K562 (cell line): Measurements from ENCODE around the gene CDT1. TPM values are rescaled to one million over a fixed set of nuclear protein-coding genes. Genes with fewer than 3 reads are reported as not detected.

ENCODE experiments used
- ETV1 ChIP-seq: fragments of 450-650 bp; conservative IDR thresholded peaks from 2 replicates; pipeline ENCODE4 v1.6.1; 2016; ENCODE audit warnings: missing genetic modification characterization, control low read depth, low read depth, missing compliant biosample characterization
- EZH2 ChIP-seq: IDR thresholded peaks from 2 replicates; pipeline ENCODE4 v1.6.1; 2012; ENCODE audit warnings: low read depth, mild to moderate bottlenecking, inconsistent platforms, low read length, borderline replicate concordance
- FOXM1 ChIP-seq, 2 experiments: fragments of 450-650 bp in 1 of 2; sonication (generic) in 1 of 2; formaldehyde crosslinking in 1 of 2; IDR thresholded peaks; 2 replicates each; pipeline versions ENCODE4 v1.6.1 to v1.9.0; 2017 to 2022; ENCODE audit warnings: low read depth in 2 of 2, mild to moderate bottlenecking in 2 of 2, missing genetic modification reagents in 1 of 2, moderate library complexity in 1 of 2
- MLX ChIP-seq, 2 experiments: fragments of 450-650 bp in 1 of 2; sonication (generic) in 1 of 2; formaldehyde crosslinking; conservative IDR thresholded peaks; 2 replicates each; pipeline versions ENCODE4 v1.4.0 to v1.8.1; 2020 to 2022; ENCODE audit warnings: mild to moderate bottlenecking in 1 of 2, missing genetic modification reagents in 1 of 2
- MTF1 ChIP-seq: fragments of 250-450 bp; sonication (Bioruptor Pico); IDR thresholded peaks from 2 replicates; pipeline ENCODE4 v1.9.0; 2021; ENCODE audit warnings: moderate library complexity, mild to moderate bottlenecking, inconsistent platforms, borderline replicate concordance
- RBM39 ChIP-seq: fragments of 200-400 bp; formaldehyde crosslinking; optimal IDR thresholded peaks from 2 replicates; pipeline ENCODE3; 2018; ENCODE audit warnings: low read depth, low read length
- SRSF1 ChIP-seq: fragments of 200-400 bp; formaldehyde crosslinking; IDR thresholded peaks from 2 replicates; pipeline ENCODE4 v1.6.1; 2017; ENCODE audit warnings: mild to moderate bottlenecking, low read depth, low read length, moderate library complexity
- TEAD1 ChIP-seq, 2 experiments: fragments of 450-650 bp in 1 of 2; sonication (generic) in 1 of 2; formaldehyde crosslinking; IDR thresholded peaks; 2 replicates each; pipeline versions ENCODE4 v1.4.0 to v1.8.0; 2020 to 2022; ENCODE audit warnings: mild to moderate bottlenecking in 2 of 2, missing genetic modification reagents in 1 of 2
- ZNF146 ChIP-seq: IDR thresholded peaks from one replicate; pipeline ENCODE4 v1.6.1; 2018; ENCODE audit warnings: missing compliant biosample characterization; ENCODE audit not compliant: unreplicated experiment
- ZNF274 ChIP-seq: IDR thresholded peaks from 2 replicates; pipeline ENCODE4 v1.6.1; 2011; ENCODE audit warnings: low read depth, mild to moderate bottlenecking, low read length, moderate library complexity, borderline replicate concordance
- ZNF311 ChIP-seq: fragments of 250-450 bp; sonication (Bioruptor Pico); IDR thresholded peaks from 2 replicates; pipeline ENCODE4 v1.4.0; 2020; ENCODE audit warnings: mild to moderate bottlenecking, moderate library complexity
- ZNF407 ChIP-seq: fragments of 450-650 bp; IDR thresholded peaks from 2 replicates; pipeline ENCODE4 v1.6.1; 2016; ENCODE audit warnings: low read depth
- polyA plus RNA-seq, 8 experiments: library from polyadenylated mRNA; depleted of rRNA in 4 of 8; stranded (reverse) in 5 of 8; unstranded in 3 of 8; fragments of >200 nt; fragmentation: Nextera tagmentation in 2 of 8; fragmentation: Illumina TruSeq in 1 of 8; extraction: Ambion mirVana in 2 of 8; extraction: Trizol in 1 of 8; gene quantifications; 2 replicates each; pipeline versions ENCODE4 v1.2.1 to v1.2.3, GENCODE V29; 2011 to 2014; ENCODE audit warnings: inconsistent platforms in 1 of 8, missing spikeins in 1 of 8
- total RNA-seq, 7 experiments: library from RNA; depleted of rRNA in 6 of 7; stranded (reverse); fragments of >200 nt in 6 of 7; fragmentation: Illumina TruSeq in 2 of 7; extraction: Trizol in 2 of 7; gene quantifications; 2 replicates each; pipeline versions ENCODE4 v1.2.1 to v1.2.3, GENCODE V29; 2011 to 2021; ENCODE audit warnings: low replicate concordance in 1 of 7
- TF ChIP-seq, protein P1 (sequence below): fragments of 450-650 bp; formaldehyde crosslinking; conservative IDR thresholded peaks from 2 replicates; pipeline ENCODE4 v1.4.0; 2022; ENCODE audit warnings: mild to moderate bottlenecking, missing genetic modification characterization
- TF ChIP-seq, protein P2 (sequence below): fragments of 450-650 bp; IDR thresholded peaks from 2 replicates; pipeline ENCODE4 v1.6.1; 2014; ENCODE audit warnings: low read depth, mild to moderate bottlenecking, moderate library complexity, borderline replicate concordance

Gene CDT1
- total and polyA plus RNA-seq, 9 of the 15 experiments (the other 6 are each of a cell fraction or from before 2014, with no cell fraction given): 0.92 to 178 (median 14.2) TPM

DNA sequence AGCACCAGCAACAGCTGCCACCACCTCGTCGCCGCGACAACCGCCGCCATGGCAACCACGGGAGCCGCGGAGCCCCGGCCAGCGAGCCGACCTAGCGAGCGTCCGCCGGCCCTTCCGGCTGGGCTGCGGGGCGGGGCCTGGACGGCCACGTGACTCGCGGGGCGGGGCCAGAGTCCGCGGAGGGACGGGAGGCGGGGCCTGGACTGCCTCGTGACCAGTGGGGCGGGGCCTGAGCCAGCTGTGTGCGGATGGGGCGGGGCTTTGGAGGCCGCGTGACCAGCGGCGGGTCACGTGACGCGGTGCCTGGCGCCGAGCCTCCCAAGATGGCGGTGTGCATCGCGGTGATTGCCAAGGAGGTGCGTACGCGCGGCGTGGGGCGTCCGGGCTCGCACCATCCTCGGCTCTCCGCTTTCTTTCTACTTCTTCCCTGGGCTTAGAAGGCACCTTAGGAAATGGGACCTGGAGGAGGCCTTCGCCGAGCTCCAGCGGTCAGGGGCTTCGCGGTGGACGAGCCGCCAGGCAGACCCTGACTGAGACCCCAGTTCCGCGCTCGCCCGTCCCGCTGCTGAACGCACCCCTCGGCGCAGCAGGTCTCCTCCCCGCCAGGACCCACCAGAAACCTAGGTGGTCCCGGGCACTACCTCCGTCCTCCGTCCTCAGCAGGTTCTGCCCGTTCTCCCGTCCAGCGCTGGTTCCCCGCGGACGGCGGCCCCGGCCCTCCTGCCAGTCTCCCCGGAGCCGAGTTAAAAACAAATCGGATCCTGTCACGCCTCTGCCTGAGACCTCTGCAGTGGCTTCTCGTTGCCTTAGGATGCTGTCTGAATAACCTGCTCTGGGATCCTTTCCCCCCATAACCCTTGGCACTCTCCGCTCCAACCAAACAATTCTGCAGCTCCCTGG lies 53.5 kb downstream of the CDT1 start, which contains the start of the genes GALNS and TRAPPC2L (continued):
- TF ChIP-seq ETV1 (no peak), TEAD1 (CRISPR knock-in tag; IDR thresholded peaks at IDR 0.05) (no peak), ZNF146 (CRISPR knock-in tag) (no peak), ZNF274 (no peak), FOXM1 (IDR thresholded peaks at IDR 0.05; ENCODE audit: low read depth) (no peak), FOXM1 (CRISPR knock-in tag; IDR thresholded peaks at IDR 0.05; ENCODE audit: low read depth) (0 out of 2 replicates have a peak, but pooled peaks have one; percentile 47), ZNF407 (no peak), EZH2 (no peak), MLX (CRISPR knock-in tag; conservative IDR thresholded peaks at IDR 0.05) (no peak), MTF1 (CRISPR knock-in tag) (no peak), RBM39 (no peak), ZNF311 (CRISPR knock-in tag) (no peak), SRSF1 (no peak)
- TF ChIP-seq, protein P1, sequence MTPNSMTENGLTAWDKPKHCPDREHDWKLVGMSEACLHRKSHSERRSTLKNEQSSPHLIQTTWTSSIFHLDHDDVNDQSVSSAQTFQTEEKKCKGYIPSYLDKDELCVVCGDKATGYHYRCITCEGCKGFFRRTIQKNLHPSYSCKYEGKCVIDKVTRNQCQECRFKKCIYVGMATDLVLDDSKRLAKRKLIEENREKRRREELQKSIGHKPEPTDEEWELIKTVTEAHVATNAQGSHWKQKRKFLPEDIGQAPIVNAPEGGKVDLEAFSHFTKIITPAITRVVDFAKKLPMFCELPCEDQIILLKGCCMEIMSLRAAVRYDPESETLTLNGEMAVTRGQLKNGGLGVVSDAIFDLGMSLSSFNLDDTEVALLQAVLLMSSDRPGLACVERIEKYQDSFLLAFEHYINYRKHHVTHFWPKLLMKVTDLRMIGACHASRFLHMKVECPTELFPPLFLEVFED (CRISPR knock-in tag): no peak
- TF ChIP-seq, protein P2, sequence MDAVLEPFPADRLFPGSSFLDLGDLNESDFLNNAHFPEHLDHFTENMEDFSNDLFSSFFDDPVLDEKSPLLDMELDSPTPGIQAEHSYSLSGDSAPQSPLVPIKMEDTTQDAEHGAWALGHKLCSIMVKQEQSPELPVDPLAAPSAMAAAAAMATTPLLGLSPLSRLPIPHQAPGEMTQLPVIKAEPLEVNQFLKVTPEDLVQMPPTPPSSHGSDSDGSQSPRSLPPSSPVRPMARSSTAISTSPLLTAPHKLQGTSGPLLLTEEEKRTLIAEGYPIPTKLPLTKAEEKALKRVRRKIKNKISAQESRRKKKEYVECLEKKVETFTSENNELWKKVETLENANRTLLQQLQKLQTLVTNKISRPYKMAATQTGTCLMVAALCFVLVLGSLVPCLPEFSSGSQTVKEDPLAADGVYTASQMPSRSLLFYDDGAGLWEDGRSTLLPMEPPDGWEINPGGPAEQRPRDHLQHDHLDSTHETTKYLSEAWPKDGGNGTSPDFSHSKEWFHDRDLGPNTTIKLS: no peak
